PFSK-1 (cell line): Measurements from ENCODE around the gene ARPC1B.

ENCODE experiments used
- POLR2AphosphoS5 ChIP-seq: IDR thresholded peaks from 2 replicates; pipeline ENCODE4 v1.6.1; 2012; ENCODE audit warnings: low read depth, mild to moderate bottlenecking, control low read depth, low read length, moderate library complexity
- REST ChIP-seq, 2 experiments: IDR thresholded peaks; 2 replicates each; pipeline versions ENCODE4 v1.6.1 to v1.8.0; 2011 to 2012; ENCODE audit warnings: low read depth in 2 of 2, low read length in 2 of 2, control low read depth in 1 of 2, inconsistent platforms in 1 of 2, mild to moderate bottlenecking in 1 of 2, moderate library complexity in 1 of 2; ENCODE audit not compliant: insufficient read depth in 1 of 2

- TF ChIP-seq REST (IDR thresholded peaks at IDR 0.05; ENCODE audit: insufficient read depth in 1 of 2, low read depth in 2 of 2, low read length in 2 of 2) (no peak), POLR2AphosphoS5 (no peak)
These were observed 47.7 kb downstream of the ARPC1B start for GRCh38 chr7:99422186-99422585.
